Neural cell (in vitro differentiated cells): ENCODE results near the gene ACSL5. TPM values are rescaled to one million over a fixed set of nuclear protein-coding genes. Genes with fewer than 3 reads are reported as not detected.

Source experiments
- H2AFZ ChIP-seq: fragments of 200-600, 300-800 bp; sonication (generic), shearing (Covaris generic); 2 replicates; pipeline ENCODE4 v1.6.0; 2014; ENCODE audit warnings: low read depth, mild to moderate bottlenecking, antibody characterized with exemption, low read length, moderate library complexity
- H3F3A ChIP-seq: fragments of 200-600 bp; shearing (Covaris generic); 2 replicates; pipeline ENCODE4 v1.6.1; 2016; ENCODE audit warnings: mild to moderate bottlenecking, moderate library complexity, mixed read lengths, antibody characterized with exemption, low read length; ENCODE audit not compliant: insufficient read depth, poor library complexity, severe bottlenecking
- H3K27ac ChIP-seq: fragments of 200-600, 300-800 bp; sonication (generic), shearing (Covaris generic); 2 replicates; pipeline ENCODE4 v1.5.1; 2014; ENCODE audit warnings: mild to moderate bottlenecking, low read length, moderate library complexity
- H3K27me3 ChIP-seq: fragments of 300-800, 200-600 bp; sonication (generic), shearing (Covaris generic); 2 replicates; pipeline ENCODE4 v1.6.0; 2014; ENCODE audit warnings: mild to moderate bottlenecking, low read depth, low read length, moderate library complexity; ENCODE audit not compliant: insufficient read depth
- H3K36me3 ChIP-seq: fragments of 300-800, 200-600 bp; sonication (generic), shearing (Covaris generic); 2 replicates; pipeline ENCODE4 v1.5.1; 2014; ENCODE audit warnings: mild to moderate bottlenecking, antibody characterized with exemption, low read length, moderate library complexity; ENCODE audit not compliant: insufficient read depth
- H3K4me2 ChIP-seq: fragments of 300-800, 200-600 bp; sonication (generic), shearing (Covaris generic); 2 replicates; pipeline ENCODE4 v1.6.0; 2014; ENCODE audit warnings: mild to moderate bottlenecking, low read length
- H3K4me3 ChIP-seq: fragments of 300-800, 200-600 bp; sonication (generic), shearing (Covaris generic); 2 replicates; pipeline ENCODE4 v1.5.1; 2014; ENCODE audit warnings: mild to moderate bottlenecking, low read length, moderate library complexity
- H3K79me2 ChIP-seq: fragments of 200-600 bp; shearing (Covaris generic); replicated peaks from 2 replicates; pipeline ENCODE4 v1.6.0; 2014; ENCODE audit warnings: mild to moderate bottlenecking, low read length, moderate library complexity; ENCODE audit not compliant: insufficient read depth
- H3K9ac ChIP-seq: fragments of 300-800, 200-600 bp; sonication (generic), shearing (Covaris generic); 2 replicates; pipeline ENCODE4 v1.6.1; 2016; ENCODE audit warnings: mild to moderate bottlenecking, low read length, mixed read lengths
- H3K9me2 ChIP-seq: fragments of 200-600 bp; shearing (Covaris generic); 2 replicates; pipeline ENCODE4 v1.6.1; 2016; ENCODE audit warnings: mild to moderate bottlenecking, low read length, mixed read lengths; ENCODE audit not compliant: insufficient read depth
- H3K9me3 ChIP-seq: fragments of 200-600, 300-800 bp; sonication (generic), shearing (Covaris generic); 2 replicates; pipeline ENCODE4 v1.6.1; 2016; ENCODE audit warnings: mild to moderate bottlenecking, mixed run types, low read length, moderate library complexity, mixed read lengths
- H4K20me1 ChIP-seq: fragments of 200-600 bp; shearing (Covaris generic); 2 replicates; pipeline ENCODE4 v1.6.1; 2016; ENCODE audit warnings: mild to moderate bottlenecking, mixed run types; ENCODE audit not compliant: insufficient read depth
- EP300 ChIP-seq: fragments of 450-650 bp; conservative IDR thresholded peaks from 2 replicates; pipeline ENCODE4 v1.6.1; 2014; ENCODE audit warnings: antibody characterized with exemption, mild to moderate bottlenecking, moderate library complexity; ENCODE audit not compliant: poor library complexity, severe bottlenecking
- EZH2 ChIP-seq: fragments of 200-600, 300-800 bp; shearing (Covaris generic), sonication (generic); IDR thresholded peaks from 2 replicates; pipeline ENCODE4 v1.6.1; 2014; ENCODE audit warnings: antibody characterized with exemption, low read length, borderline replicate concordance, mild to moderate bottlenecking; ENCODE audit not compliant: insufficient read depth, poor library complexity, severe bottlenecking
- MXI1 ChIP-seq: fragments of 450-650 bp; conservative IDR thresholded peaks from 2 replicates; pipeline ENCODE4 v1.6.1; 2014; ENCODE audit warnings: antibody characterized with exemption, mild to moderate bottlenecking; ENCODE audit not compliant: poor library complexity, severe bottlenecking
- POLR2AphosphoS5 ChIP-seq: IDR thresholded peaks from 2 replicates; pipeline ENCODE4 v1.6.1; 2012
- RAD21 ChIP-seq: fragments of 450-650 bp; conservative IDR thresholded peaks from 2 replicates; pipeline ENCODE4 v1.6.1; 2014; ENCODE audit warnings: antibody characterized with exemption, mild to moderate bottlenecking, moderate library complexity
- SMC3 ChIP-seq: fragments of 450-650 bp; conservative IDR thresholded peaks from 2 replicates; pipeline ENCODE4 v1.6.1; 2014; ENCODE audit warnings: antibody characterized with exemption, mild to moderate bottlenecking, moderate library complexity; ENCODE audit not compliant: poor library complexity
- TAF1 ChIP-seq: IDR thresholded peaks from 2 replicates; pipeline ENCODE4 v1.6.1; 2012; ENCODE audit warnings: low read depth
- polyA plus RNA-seq: library from polyadenylated mRNA; depleted of rRNA; stranded (reverse); fragments of >200 nt; gene quantifications from 2 replicates; pipeline ENCODE4 v1.2.3, GENCODE V29; 2014
- TF ChIP-seq, protein P1 (sequence below): IDR thresholded peaks from 2 replicates; pipeline ENCODE4 v1.6.1; 2012; ENCODE audit warnings: borderline replicate concordance
- TF ChIP-seq, protein P2 (sequence below): fragments of 450-650 bp; IDR thresholded peaks from 2 replicates; pipeline ENCODE4 v1.5.1; 2014; ENCODE audit warnings: antibody characterized with exemption, mild to moderate bottlenecking, moderate library complexity; ENCODE audit not compliant: poor library complexity, severe bottlenecking

ACSL5 gene
- polyA plus RNA-seq, 1 donor from 2014 or later, result not detected

DNA sequence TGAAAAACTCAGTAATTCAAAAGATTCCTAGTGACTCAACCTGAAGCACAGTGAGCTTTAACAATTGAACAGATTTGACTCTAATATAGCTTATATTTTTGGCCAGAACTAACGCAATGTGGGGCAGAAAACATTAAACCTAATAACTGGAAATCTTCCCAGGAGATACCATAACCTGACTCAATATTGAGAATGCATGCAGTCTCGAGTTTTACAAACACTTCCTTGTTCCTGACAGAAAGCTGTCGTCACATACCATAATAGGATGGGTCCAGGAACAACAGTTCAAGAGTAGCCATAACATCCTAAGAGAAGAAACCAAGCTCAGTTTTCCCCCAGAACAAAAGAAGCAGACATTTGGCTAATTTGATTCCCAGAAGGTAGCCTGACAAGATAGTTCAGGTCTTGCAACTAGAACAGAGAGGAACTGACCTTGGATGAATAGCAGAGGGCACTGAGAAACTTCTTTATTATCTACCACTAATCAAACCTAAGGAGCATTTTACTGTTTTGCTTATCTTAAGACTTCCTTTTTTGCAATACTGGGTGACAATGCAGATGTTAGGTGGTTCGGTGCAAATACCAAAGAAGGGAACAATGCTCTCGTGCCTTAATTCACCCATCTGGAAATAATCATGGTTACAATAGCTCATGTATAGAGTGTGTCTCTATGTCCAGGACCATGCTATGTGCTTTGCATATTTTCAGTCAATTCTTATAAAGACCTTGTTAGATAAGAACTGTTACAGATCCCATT, 38.6 kb upstream of the ACSL5 start:
- Histone ChIP-seq H3K9me2 (no peaks in the 10 kb centered on the region), H3K27ac (no peak overlapping the region), H3K9me3 (no peaks in the 10 kb centered on the region), H3K4me2 (no peak overlapping the region), H3K9ac (no peak overlapping the region), H2AFZ (no peak overlapping the region), H3K4me3 (no peak overlapping the region), H3F3A (no peaks in the 10 kb centered on the region), H3K36me3 (no peaks in the 10 kb centered on the region), H4K20me1 (no peaks in the 10 kb centered on the region), H3K27me3 (no peaks in the 10 kb centered on the region), H3K79me2 (no peaks in the 10 kb centered on the region)
- TF ChIP-seq SMC3 (no peak), TAF1 (no peak), POLR2AphosphoS5 (no peak), EP300 (no peak), EZH2 (no peak), MXI1 (no peak), RAD21 (no peak)
- TF ChIP-seq, protein P1, sequence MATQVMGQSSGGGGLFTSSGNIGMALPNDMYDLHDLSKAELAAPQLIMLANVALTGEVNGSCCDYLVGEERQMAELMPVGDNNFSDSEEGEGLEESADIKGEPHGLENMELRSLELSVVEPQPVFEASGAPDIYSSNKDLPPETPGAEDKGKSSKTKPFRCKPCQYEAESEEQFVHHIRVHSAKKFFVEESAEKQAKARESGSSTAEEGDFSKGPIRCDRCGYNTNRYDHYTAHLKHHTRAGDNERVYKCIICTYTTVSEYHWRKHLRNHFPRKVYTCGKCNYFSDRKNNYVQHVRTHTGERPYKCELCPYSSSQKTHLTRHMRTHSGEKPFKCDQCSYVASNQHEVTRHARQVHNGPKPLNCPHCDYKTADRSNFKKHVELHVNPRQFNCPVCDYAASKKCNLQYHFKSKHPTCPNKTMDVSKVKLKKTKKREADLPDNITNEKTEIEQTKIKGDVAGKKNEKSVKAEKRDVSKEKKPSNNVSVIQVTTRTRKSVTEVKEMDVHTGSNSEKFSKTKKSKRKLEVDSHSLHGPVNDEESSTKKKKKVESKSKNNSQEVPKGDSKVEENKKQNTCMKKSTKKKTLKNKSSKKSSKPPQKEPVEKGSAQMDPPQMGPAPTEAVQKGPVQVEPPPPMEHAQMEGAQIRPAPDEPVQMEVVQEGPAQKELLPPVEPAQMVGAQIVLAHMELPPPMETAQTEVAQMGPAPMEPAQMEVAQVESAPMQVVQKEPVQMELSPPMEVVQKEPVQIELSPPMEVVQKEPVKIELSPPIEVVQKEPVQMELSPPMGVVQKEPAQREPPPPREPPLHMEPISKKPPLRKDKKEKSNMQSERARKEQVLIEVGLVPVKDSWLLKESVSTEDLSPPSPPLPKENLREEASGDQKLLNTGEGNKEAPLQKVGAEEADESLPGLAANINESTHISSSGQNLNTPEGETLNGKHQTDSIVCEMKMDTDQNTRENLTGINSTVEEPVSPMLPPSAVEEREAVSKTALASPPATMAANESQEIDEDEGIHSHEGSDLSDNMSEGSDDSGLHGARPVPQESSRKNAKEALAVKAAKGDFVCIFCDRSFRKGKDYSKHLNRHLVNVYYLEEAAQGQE, result no peak
- TF ChIP-seq, protein P2, sequence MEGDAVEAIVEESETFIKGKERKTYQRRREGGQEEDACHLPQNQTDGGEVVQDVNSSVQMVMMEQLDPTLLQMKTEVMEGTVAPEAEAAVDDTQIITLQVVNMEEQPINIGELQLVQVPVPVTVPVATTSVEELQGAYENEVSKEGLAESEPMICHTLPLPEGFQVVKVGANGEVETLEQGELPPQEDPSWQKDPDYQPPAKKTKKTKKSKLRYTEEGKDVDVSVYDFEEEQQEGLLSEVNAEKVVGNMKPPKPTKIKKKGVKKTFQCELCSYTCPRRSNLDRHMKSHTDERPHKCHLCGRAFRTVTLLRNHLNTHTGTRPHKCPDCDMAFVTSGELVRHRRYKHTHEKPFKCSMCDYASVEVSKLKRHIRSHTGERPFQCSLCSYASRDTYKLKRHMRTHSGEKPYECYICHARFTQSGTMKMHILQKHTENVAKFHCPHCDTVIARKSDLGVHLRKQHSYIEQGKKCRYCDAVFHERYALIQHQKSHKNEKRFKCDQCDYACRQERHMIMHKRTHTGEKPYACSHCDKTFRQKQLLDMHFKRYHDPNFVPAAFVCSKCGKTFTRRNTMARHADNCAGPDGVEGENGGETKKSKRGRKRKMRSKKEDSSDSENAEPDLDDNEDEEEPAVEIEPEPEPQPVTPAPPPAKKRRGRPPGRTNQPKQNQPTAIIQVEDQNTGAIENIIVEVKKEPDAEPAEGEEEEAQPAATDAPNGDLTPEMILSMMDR, result no peak

DNA sequence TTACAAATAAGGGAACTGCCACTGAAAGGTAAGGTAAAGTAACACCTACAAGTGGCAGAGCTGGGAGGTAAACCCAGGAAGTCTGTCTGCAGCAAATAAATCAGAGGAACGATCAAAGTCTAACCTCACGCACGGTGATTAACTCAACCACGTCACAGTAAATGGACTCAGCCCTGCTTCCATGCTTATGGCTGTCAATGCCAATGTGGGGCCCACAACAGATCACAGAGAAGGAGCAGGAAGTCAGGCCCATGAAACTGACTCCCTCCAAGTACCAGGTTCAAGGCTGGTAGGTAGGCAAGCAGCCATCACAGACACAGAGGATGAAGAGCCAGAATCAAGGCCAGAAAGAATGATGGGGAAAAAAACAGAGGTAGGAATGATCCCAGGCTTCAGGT, 38.0 kb upstream of the ACSL5 start:
- Histone ChIP-seq H3K27me3 (no peaks in the 10 kb centered on the region), H2AFZ (no peak overlapping the region), H3K27ac (no peak overlapping the region), H3K4me3 (no peak overlapping the region), H3K36me3 (no peaks in the 10 kb centered on the region), H3K9me3 (no peaks in the 10 kb centered on the region), H3K4me2 (no peak overlapping the region), H3K79me2 (no peaks in the 10 kb centered on the region), H3K9ac (no peak overlapping the region), H3F3A (no peaks in the 10 kb centered on the region), H4K20me1 (no peaks in the 10 kb centered on the region), H3K9me2 (no peaks in the 10 kb centered on the region)
- TF ChIP-seq POLR2AphosphoS5, result no peak
- no peak for TF ChIP-seq EZH2
- TF ChIP-seq EP300, result no peak
- TF ChIP-seq, protein P1, result no peak
- TF ChIP-seq, protein P2, result no peak
- TF ChIP-seq SMC3, result no peak
- TF ChIP-seq RAD21, result no peak
- TF ChIP-seq MXI1, result no peak
